IMR-90 (cell line): ENCODE data around the gene RELCH.

Experiments
- CEBPB ChIP-seq: IDR thresholded peaks from 2 replicates; pipeline ENCODE4 v1.6.1; 2012; ENCODE audit warnings: low read depth, low read length, improper control_type of control experiment
- RAD21 ChIP-seq: IDR thresholded peaks from 2 replicates; pipeline ENCODE4 v1.6.1; 2012; ENCODE audit warnings: low read length, improper control_type of control experiment
- SMC3 ChIP-seq: fragments of 150-350 bp; IDR thresholded peaks from 2 replicates; pipeline ENCODE4 v1.6.1; 2016; ENCODE audit warnings: low read depth, mild to moderate bottlenecking, antibody characterized with exemption, low read length, moderate library complexity
- TF ChIP-seq, protein P1 (sequence below): conservative IDR thresholded peaks from 2 replicates; pipeline ENCODE4 v1.5.1; 2012; ENCODE audit warnings: mild to moderate bottlenecking, low read depth, low read length, improper control_type of control experiment

DNA sequence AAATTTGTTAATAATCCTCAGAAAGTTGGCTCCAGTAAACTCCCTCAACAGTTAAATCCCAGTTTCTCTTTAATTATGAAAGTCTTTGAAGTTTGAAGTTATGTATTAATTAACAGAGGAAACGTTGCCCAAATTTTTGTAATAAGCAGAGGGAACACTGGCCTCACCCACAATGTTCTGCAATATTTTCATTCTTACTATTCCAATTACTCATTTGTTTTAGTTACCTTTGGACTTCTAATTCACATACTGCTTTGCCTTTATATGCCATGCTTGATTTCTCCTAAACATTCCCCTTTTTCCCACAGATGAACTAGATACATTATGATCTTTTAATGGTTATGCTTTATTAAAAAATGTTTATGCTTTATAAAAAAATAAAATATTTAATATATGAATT lies 61.3 kb downstream of the RELCH start:
- TF ChIP-seq CEBPB (no peak), RAD21 (no peak), SMC3 (no peak)
- TF ChIP-seq, protein P1, sequence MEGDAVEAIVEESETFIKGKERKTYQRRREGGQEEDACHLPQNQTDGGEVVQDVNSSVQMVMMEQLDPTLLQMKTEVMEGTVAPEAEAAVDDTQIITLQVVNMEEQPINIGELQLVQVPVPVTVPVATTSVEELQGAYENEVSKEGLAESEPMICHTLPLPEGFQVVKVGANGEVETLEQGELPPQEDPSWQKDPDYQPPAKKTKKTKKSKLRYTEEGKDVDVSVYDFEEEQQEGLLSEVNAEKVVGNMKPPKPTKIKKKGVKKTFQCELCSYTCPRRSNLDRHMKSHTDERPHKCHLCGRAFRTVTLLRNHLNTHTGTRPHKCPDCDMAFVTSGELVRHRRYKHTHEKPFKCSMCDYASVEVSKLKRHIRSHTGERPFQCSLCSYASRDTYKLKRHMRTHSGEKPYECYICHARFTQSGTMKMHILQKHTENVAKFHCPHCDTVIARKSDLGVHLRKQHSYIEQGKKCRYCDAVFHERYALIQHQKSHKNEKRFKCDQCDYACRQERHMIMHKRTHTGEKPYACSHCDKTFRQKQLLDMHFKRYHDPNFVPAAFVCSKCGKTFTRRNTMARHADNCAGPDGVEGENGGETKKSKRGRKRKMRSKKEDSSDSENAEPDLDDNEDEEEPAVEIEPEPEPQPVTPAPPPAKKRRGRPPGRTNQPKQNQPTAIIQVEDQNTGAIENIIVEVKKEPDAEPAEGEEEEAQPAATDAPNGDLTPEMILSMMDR, result no peak
